Glutamatergic neuron (in vitro differentiated cells): ENCODE measurements around the gene SRBD1. TPM values are rescaled to one million over a fixed set of nuclear protein-coding genes. Genes with fewer than 3 reads are reported as not detected.

Source experiments
- DNase-seq: peaks from one replicate; pipeline ENCODE4 v3.0.0; 2022
- H3K27ac Mint-ChIP-seq: one replicate; pipeline ENCODE4 v1.8.0; 2020; ENCODE audit warnings: mild to moderate bottlenecking, mixed read lengths, inconsistent platforms; ENCODE audit not compliant: unreplicated experiment
- H3K27me3 Mint-ChIP-seq: one replicate; pipeline ENCODE4 v1.8.0; 2020; ENCODE audit warnings: mild to moderate bottlenecking, moderate library complexity, mixed read lengths, inconsistent platforms; ENCODE audit not compliant: unreplicated experiment
- H3K36me3 Mint-ChIP-seq: one replicate; pipeline ENCODE4 v1.8.0; 2020; ENCODE audit warnings: mild to moderate bottlenecking, mixed read lengths, inconsistent platforms; ENCODE audit not compliant: unreplicated experiment
- H3K4me1 Mint-ChIP-seq: one replicate; pipeline ENCODE4 v1.8.0; 2020; ENCODE audit warnings: mild to moderate bottlenecking, low read depth, mixed read lengths, inconsistent platforms; ENCODE audit not compliant: unreplicated experiment
- H3K4me3 Mint-ChIP-seq: one replicate; pipeline ENCODE4 v1.8.0; 2020; ENCODE audit warnings: mild to moderate bottlenecking, mixed read lengths, inconsistent platforms; ENCODE audit not compliant: unreplicated experiment
- H3K9me3 Mint-ChIP-seq: one replicate; pipeline ENCODE4 v1.8.0; 2020; ENCODE audit warnings: mild to moderate bottlenecking, moderate library complexity, mixed read lengths, inconsistent platforms; ENCODE audit not compliant: unreplicated experiment
- total RNA-seq: library from RNA; stranded (reverse); fragmentation: NEBNext Ultra II Directional; extraction: Animal tissue kit (Norgen Biotek cat#: 25700); gene quantifications from one replicate; pipeline ENCODE4 v1.2.1, GENCODE V29; 2021; ENCODE audit not compliant: unreplicated experiment
- TF ChIP-seq, protein P1 (sequence below): fragments of 200-600 bp; sonication (generic); IDR thresholded peaks from one replicate; pipeline ENCODE4 v1.5.0; 2021; ENCODE audit not compliant: partially characterized antibody, unreplicated experiment

SRBD1 gene
- total RNA-seq, 1 donor from 2014 or later = 16.1 TPM

DNA sequence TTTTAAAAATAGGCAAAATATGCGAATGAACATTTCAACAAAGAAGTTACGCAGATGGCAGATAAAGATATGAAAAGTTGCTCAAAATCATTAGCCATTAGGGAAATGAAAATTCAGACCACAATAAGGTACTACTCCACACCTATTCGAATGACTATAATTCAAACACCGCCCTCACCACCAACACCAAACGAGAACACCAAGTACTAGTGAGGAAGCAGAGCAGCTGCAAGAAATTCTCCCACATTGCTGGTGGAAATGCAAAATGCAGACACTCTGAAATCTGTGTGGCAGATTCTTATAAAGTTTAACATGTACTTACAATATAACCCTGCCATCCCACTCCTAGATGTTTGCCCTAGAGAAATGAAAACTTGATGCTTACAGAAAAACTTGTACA lies 23.2 kb upstream of the SRBD1 start:
- Mint-ChIP-seq H3K36me3 (no peaks in the 10 kb centered on the region), H3K27me3 (no peaks in the 10 kb centered on the region), H3K27ac (no peak overlapping the region), H3K4me3 (no peak overlapping the region), H3K4me1 (no peaks in the 10 kb centered on the region), H3K9me3 (no peaks in the 10 kb centered on the region)
- DNase-seq = no peak
- TF ChIP-seq, protein P1, sequence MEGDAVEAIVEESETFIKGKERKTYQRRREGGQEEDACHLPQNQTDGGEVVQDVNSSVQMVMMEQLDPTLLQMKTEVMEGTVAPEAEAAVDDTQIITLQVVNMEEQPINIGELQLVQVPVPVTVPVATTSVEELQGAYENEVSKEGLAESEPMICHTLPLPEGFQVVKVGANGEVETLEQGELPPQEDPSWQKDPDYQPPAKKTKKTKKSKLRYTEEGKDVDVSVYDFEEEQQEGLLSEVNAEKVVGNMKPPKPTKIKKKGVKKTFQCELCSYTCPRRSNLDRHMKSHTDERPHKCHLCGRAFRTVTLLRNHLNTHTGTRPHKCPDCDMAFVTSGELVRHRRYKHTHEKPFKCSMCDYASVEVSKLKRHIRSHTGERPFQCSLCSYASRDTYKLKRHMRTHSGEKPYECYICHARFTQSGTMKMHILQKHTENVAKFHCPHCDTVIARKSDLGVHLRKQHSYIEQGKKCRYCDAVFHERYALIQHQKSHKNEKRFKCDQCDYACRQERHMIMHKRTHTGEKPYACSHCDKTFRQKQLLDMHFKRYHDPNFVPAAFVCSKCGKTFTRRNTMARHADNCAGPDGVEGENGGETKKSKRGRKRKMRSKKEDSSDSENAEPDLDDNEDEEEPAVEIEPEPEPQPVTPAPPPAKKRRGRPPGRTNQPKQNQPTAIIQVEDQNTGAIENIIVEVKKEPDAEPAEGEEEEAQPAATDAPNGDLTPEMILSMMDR = no peak

DNA sequence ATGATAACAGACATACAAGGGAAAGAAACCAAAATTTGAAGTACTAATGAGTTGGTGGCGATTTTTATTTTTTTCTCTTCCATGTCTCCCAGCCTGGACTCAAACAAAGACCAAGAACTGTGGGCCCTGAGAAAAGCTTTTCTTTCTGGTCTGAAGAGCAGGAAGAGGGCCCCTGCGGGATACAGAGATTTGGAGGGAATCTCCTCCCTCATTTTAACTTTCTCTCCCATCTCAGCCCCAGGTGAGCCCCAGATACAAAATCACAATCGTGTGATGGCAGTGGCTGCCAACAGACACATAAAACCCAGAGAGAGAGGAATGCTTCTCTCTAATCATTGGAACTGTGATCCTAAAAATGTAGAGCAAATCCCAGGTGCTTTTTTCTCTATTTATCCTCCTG lies 20.9 kb upstream of the SRBD1 start:
- no peaks in the 10 kb centered on the region for H3K9me3 Mint-ChIP-seq
- TF ChIP-seq, protein P1 = no peak
- no peaks in the 10 kb centered on the region for H3K27me3 Mint-ChIP-seq
- DNase-seq = no peak
- H3K4me3 Mint-ChIP-seq = no peak overlapping the region
- H3K36me3 Mint-ChIP-seq = no peaks in the 10 kb centered on the region
- no peaks in the 10 kb centered on the region for H3K4me1 Mint-ChIP-seq
- no peak overlapping the region for H3K27ac Mint-ChIP-seq

DNA sequence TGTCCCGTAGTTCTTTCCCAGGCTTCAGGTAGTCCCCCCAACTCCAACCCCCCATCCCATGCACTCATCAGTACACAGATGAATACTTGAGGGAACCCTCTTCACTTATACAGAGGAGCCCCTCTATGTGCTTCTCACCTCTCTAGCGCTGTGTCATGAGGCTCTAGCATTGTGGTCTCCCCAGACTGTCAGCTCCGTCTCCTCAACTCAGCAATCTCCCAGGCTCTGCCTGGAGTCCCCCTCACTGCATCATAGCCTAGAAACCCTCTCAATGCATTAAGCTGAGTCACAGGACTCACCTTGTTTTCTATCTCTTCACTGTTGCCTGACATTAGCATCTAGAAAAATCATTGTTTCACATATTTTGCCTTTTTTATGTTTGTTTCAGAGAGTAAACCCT lies 20.3 kb upstream of the SRBD1 start:
- H3K9me3 Mint-ChIP-seq = no peaks in the 10 kb centered on the region
- no peaks in the 10 kb centered on the region for H3K27me3 Mint-ChIP-seq
- TF ChIP-seq, protein P1 = no peak
- no peak overlapping the region for H3K4me3 Mint-ChIP-seq
- H3K36me3 Mint-ChIP-seq = no peaks in the 10 kb centered on the region
- DNase-seq = no peak
- no peak overlapping the region for H3K27ac Mint-ChIP-seq
- no peaks in the 10 kb centered on the region for H3K4me1 Mint-ChIP-seq

DNA sequence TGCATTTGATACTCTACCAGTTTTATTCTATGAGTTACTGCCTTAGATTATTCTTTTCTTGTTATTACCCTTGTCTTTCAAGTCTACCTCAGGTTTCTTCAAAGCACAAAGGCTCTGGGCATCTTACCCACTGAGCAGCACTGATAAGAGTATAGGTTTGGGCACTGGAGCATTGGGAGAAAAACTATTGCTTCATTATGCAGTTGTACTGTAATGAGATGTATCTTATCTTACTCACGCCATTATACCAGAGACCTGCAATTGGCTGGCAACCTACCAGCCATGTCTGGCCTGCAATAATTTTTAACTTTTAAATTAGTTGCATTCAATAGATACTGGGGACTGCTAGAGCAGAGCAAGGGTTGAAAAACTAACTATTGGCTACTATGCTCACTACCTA lies 18.9 kb upstream of the SRBD1 start:
- H3K27me3 Mint-ChIP-seq = no peaks in the 10 kb centered on the region
- H3K36me3 Mint-ChIP-seq = no peaks in the 10 kb centered on the region
- H3K4me3 Mint-ChIP-seq = no peak overlapping the region
- H3K9me3 Mint-ChIP-seq = no peaks in the 10 kb centered on the region
- TF ChIP-seq, protein P1 = no peak
- no peak overlapping the region for H3K27ac Mint-ChIP-seq
- H3K4me1 Mint-ChIP-seq = no peaks in the 10 kb centered on the region
- DNase-seq = no peak

DNA sequence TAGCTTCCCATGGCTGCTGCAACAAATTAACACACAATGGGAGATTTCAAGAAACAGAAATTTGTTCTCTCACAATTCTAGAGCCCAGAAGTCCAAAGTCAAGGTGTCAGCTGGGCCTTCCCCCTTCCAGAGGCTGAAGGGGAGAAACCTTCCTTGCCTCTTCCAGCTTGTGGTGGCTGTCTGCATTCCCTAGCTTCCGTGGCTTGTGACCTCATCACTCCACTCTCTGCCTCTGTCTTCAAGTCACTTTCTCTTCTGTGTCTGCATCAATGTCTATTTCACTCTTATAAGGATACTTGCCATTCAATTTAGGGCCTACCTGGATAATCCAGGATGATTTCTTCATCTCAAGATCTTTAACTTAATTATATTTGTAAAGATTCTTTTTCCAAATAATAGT lies 16.8 kb upstream of the SRBD1 start:
- H3K36me3 Mint-ChIP-seq = no peaks in the 10 kb centered on the region
- no peaks in the 10 kb centered on the region for H3K9me3 Mint-ChIP-seq
- H3K27me3 Mint-ChIP-seq = no peaks in the 10 kb centered on the region
- H3K4me3 Mint-ChIP-seq = no peak overlapping the region
- H3K4me1 Mint-ChIP-seq = no peaks in the 10 kb centered on the region
- DNase-seq = no peak
- no peak overlapping the region for H3K27ac Mint-ChIP-seq
- TF ChIP-seq, protein P1 = no peak
